Measurements from ENCODE around the gene DPP10.

DNA sequence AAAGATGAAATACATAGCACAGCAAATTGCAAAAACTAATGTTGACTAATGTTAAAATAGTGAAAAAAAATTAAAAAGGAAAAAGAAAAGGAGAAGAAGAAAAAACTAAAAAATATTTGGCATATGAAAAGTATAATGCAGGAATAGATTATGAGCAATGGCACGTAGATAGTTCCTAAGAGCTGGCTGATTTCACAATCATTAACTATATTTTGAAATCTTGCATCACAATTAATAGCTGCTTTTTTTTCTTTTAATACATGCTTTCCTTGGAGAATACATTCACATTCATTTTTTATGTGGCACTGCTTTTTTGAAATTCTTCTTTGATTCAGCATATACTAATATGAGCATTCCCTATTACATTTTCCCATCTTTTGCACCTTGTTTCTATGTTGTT is 299.8 kb downstream of the DPP10 start:
- TF ChIP-seq, protein P1, sequence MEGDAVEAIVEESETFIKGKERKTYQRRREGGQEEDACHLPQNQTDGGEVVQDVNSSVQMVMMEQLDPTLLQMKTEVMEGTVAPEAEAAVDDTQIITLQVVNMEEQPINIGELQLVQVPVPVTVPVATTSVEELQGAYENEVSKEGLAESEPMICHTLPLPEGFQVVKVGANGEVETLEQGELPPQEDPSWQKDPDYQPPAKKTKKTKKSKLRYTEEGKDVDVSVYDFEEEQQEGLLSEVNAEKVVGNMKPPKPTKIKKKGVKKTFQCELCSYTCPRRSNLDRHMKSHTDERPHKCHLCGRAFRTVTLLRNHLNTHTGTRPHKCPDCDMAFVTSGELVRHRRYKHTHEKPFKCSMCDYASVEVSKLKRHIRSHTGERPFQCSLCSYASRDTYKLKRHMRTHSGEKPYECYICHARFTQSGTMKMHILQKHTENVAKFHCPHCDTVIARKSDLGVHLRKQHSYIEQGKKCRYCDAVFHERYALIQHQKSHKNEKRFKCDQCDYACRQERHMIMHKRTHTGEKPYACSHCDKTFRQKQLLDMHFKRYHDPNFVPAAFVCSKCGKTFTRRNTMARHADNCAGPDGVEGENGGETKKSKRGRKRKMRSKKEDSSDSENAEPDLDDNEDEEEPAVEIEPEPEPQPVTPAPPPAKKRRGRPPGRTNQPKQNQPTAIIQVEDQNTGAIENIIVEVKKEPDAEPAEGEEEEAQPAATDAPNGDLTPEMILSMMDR (IDR thresholded peaks at IDR 0.05; ENCODE audit: borderline replicate concordance, extremely low read depth, low read length, poor library complexity, severe bottlenecking): no peak
- no peak for TF ChIP-seq EZH2 (IDR thresholded peaks at IDR 0.05; ENCODE audit: borderline replicate concordance, low read depth, low read length, severe bottlenecking)

Data from DND-41 (cell line).